GM20000 (cell line): ENCODE measurements around the gene TMEM219.
"Not testable (repeated sequence)": the region's sequence is repeated elsewhere in the genome, so short reads cannot be mapped to it uniquely, and the experiment has no call there.

Experiments
- DNase-seq: peaks from one replicate; pipeline ENCODE4 v3.0.0; 2012; ENCODE audit warnings: low spot score
- TF ChIP-seq, protein P1 (sequence below): IDR thresholded peaks from 2 replicates; pipeline ENCODE4 v1.5.1; 2012; ENCODE audit warnings: mild to moderate bottlenecking, control low read depth; ENCODE audit errors: extremely low read depth, missing control alignments

The TMEM219 gene

DNA sequence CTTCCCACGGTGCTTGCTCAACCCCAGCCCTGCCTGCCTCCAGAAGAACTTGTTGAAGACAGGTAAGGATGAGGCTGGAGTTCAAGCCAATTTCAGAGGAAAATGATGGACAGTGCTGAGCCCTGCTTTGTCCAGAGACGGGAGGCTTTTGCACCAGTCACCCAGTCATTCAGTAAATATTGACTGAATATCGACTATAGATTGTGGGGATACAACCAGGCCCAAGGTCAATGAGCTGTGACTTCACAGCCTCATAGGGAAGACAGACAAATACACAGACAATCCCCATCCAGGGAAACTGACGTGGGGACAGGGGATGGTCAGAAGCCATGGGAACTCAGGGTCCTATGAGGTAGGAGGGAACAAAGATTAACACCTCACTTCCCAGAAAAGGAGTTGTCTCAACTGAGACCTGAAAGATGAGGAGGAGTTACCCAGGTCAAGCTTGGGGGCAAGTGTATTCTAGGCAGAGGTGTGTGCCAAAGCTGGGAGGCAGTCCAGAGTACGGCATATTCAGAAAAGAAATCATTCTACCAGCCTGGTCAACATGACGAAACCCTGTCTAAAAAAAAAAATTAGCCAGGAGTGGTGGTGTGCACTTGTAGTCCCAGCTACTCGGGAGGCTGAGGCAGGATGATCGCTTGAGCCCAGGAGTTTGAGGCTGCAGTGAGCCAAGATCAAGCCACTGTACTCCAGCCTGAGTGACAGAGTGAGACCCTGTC is 54.8 kb downstream of the TMEM219 start:
- DNase-seq: no peak
- TF ChIP-seq, protein P1, sequence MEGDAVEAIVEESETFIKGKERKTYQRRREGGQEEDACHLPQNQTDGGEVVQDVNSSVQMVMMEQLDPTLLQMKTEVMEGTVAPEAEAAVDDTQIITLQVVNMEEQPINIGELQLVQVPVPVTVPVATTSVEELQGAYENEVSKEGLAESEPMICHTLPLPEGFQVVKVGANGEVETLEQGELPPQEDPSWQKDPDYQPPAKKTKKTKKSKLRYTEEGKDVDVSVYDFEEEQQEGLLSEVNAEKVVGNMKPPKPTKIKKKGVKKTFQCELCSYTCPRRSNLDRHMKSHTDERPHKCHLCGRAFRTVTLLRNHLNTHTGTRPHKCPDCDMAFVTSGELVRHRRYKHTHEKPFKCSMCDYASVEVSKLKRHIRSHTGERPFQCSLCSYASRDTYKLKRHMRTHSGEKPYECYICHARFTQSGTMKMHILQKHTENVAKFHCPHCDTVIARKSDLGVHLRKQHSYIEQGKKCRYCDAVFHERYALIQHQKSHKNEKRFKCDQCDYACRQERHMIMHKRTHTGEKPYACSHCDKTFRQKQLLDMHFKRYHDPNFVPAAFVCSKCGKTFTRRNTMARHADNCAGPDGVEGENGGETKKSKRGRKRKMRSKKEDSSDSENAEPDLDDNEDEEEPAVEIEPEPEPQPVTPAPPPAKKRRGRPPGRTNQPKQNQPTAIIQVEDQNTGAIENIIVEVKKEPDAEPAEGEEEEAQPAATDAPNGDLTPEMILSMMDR: no peak

DNA sequence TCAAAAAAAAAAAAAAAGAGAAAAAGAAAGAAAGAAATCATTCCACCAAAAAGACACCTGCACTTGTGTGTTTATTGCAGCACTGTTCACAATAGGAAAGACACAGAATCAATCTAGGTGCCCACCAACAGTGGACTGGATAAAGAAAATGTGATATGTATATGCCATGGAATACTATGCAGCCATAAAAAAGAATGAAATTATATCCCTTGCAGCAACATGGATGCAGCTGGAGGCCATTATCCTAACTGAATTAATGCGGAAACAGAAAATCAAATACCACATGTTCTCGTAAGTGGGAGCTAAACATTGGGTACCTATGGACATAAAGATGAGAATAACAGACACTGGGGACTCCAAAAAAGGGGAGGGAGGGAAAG is 55.4 kb downstream of the TMEM219 start:
- DNase-seq: no peak
- TF ChIP-seq, protein P1: no peak

DNA sequence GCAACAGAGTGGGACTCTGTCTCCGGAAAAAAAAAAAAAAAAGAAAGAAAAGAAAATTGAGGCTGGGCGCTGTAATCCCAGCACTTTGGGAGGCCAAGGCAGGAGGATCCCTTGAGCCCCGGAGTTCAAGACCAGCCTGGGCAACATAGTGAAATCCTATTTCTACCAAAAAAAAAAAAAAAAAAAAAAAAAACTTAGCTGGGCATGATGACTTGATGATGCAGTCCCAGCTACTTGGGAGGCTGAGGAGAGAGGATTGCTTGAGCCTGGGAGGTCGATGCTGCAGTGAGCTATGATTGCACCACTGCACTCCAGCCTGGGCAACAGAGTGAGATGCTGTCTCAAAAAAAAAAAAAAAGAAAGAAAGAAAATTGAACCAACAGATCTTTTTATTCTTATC is 56.1 kb downstream of the TMEM219 start:
- not testable (repeated sequence) for DNase-seq

DNA sequence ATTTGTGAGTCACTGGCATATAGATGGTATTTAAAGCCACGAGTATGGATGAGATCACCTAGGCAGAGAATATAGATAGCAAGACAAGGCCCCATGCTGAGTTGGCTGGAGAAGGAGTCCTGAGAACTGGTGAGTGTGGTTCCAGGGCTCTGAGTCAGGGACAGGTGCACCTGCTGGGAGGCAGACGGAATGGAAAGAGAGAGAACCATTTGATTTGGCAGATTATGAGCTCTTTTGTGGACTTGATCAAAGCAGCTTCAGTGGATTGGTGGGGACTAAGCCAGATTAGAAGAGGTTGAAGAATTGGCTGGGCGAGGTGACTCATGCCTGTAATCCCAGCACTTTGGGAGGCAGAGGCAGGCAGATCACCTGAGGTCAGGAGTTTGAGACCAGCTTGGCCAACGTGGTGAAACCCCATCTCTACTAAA is 56.9 kb downstream of the TMEM219 start:
- TF ChIP-seq, protein P1: no peak
- DNase-seq: no peak
